ENCODE data around the gene HOXA9. TPM values are rescaled to one million over a fixed set of nuclear protein-coding genes. Genes with fewer than 3 reads are reported as not detected.

HOXA9 gene
- polyA plus RNA-seq, 1 donor from 2014 or later: not detected

GRCh38 chr7:27145165-27145913, 20.0 kb downstream of the HOXA9 start (continued):
- TF ChIP-seq REST (IDR thresholded peaks at IDR 0.05; ENCODE audit: borderline replicate concordance): no peak

GRCh38 chr7:27144781-27145164, 20.6 kb downstream of the HOXA9 start:
- no peak overlapping the region for H3K9ac ChIP-seq (ENCODE audit: low read length)
- H3F3A ChIP-seq (ENCODE audit: insufficient read depth, low read length, poor library complexity, severe bottlenecking): no peaks in the 10 kb centered on the region
- no peaks in the 10 kb centered on the region for H4K20me1 ChIP-seq (ENCODE audit: insufficient read depth)
- no peaks in the 10 kb centered on the region for H3K79me2 ChIP-seq (replicated peaks; ENCODE audit: insufficient read depth, low read length)
- no peak overlapping the region for H3K27ac ChIP-seq (ENCODE audit: low read length)
- H3K9me3 ChIP-seq (ENCODE audit: low read length): peaks cover 40% of the 10 kb centered on the region
- TF ChIP-seq RAD21 (conservative IDR thresholded peaks at IDR 0.05) (no peak), CTCF (IDR thresholded peaks at IDR 0.05; ENCODE audit: poor library complexity, severe bottlenecking) (no peak), MXI1 (conservative IDR thresholded peaks at IDR 0.05; ENCODE audit: poor library complexity, severe bottlenecking) (no peak), EP300 (conservative IDR thresholded peaks at IDR 0.05; ENCODE audit: poor library complexity, severe bottlenecking) (no peak), SMC3 (conservative IDR thresholded peaks at IDR 0.05; ENCODE audit: poor library complexity) (no peak), TAF1 (IDR thresholded peaks at IDR 0.05; ENCODE audit: low read depth) (no peak), EZH2 (IDR thresholded peaks at IDR 0.05; ENCODE audit: borderline replicate concordance, insufficient read depth, low read length, poor library complexity, severe bottlenecking) (no peak), REST (IDR thresholded peaks at IDR 0.05; ENCODE audit: borderline replicate concordance) (no peak), POLR2AphosphoS5 (IDR thresholded peaks at IDR 0.05) (no peak)
- H3K4me2 ChIP-seq (ENCODE audit: low read length): no peak overlapping the region
- no peaks in the 10 kb centered on the region for H3K9me2 ChIP-seq (ENCODE audit: insufficient read depth, low read length)
- H3K27me3 ChIP-seq (ENCODE audit: insufficient read depth, low read depth, low read length): peaks cover 100% of the 10 kb centered on the region
- H2AFZ ChIP-seq (ENCODE audit: low read depth, low read length): no peak overlapping the region
- no peak overlapping the region for H3K4me3 ChIP-seq (ENCODE audit: low read length)
- H3K36me3 ChIP-seq (ENCODE audit: insufficient read depth, low read length): no peaks in the 10 kb centered on the region

Data from neural cell (in vitro differentiated cells).